RWPE2 (cell line): Measurements from ENCODE around the gene ACTR1A.
"Not testable (repeated sequence)": the region's sequence is repeated elsewhere in the genome, so short reads cannot be mapped to it uniquely, and the experiment has no call there.

Experiments
- ATAC-seq: fragments of 200-7000 bp; cut with Tn5 transposase; 3 replicates; pipeline ENCODE4 v1.9.1; 2021; ENCODE audit warnings: low read depth
- DNase-seq: peaks from one replicate; pipeline ENCODE4 v3.0.0-alpha.2; 2020; ENCODE audit warnings: low spot score
- H3K27ac ChIP-seq: fragments of 450-650 bp; 2 replicates; pipeline ENCODE4 v1.5.1; 2017; ENCODE audit warnings: mild to moderate bottlenecking; ENCODE audit not compliant: poor library complexity, severe bottlenecking
- H3K27me3 ChIP-seq: fragments of 250-450 bp; sonication (Bioruptor Pico); 2 replicates; pipeline ENCODE4 v1.5.1; 2021; ENCODE audit warnings: mild to moderate bottlenecking, moderate library complexity; ENCODE audit not compliant: insufficient read depth, poor library complexity, severe bottlenecking
- H3K36me3 ChIP-seq: fragments of 250-450 bp; sonication (Bioruptor Pico); 2 replicates; pipeline ENCODE4 v1.5.1; 2020; ENCODE audit warnings: low read depth, mild to moderate bottlenecking, moderate library complexity
- H3K4me1 ChIP-seq: fragments of 250-450 bp; sonication (Bioruptor Pico); 2 replicates; pipeline ENCODE4 v1.5.1; 2021; ENCODE audit warnings: mild to moderate bottlenecking, moderate library complexity; ENCODE audit not compliant: insufficient read depth, poor library complexity, severe bottlenecking
- H3K4me3 ChIP-seq: fragments of 250-450 bp; sonication (Bioruptor Pico); 2 replicates; pipeline ENCODE4 v1.5.1; 2021; ENCODE audit warnings: mild to moderate bottlenecking, moderate library complexity; ENCODE audit not compliant: severe bottlenecking
- H3K9me3 ChIP-seq: fragments of 250-450 bp; sonication (Bioruptor Pico); 2 replicates; pipeline ENCODE4 v1.5.1; 2021; ENCODE audit warnings: mild to moderate bottlenecking, moderate library complexity; ENCODE audit not compliant: severe bottlenecking
- TF ChIP-seq, protein P1 (sequence below): fragments of 450-650 bp; IDR thresholded peaks from one replicate; pipeline ENCODE4 v1.5.1; 2017; ENCODE audit warnings: mild to moderate bottlenecking, moderate library complexity; ENCODE audit not compliant: poor library complexity, severe bottlenecking

The ACTR1A gene

DNA sequence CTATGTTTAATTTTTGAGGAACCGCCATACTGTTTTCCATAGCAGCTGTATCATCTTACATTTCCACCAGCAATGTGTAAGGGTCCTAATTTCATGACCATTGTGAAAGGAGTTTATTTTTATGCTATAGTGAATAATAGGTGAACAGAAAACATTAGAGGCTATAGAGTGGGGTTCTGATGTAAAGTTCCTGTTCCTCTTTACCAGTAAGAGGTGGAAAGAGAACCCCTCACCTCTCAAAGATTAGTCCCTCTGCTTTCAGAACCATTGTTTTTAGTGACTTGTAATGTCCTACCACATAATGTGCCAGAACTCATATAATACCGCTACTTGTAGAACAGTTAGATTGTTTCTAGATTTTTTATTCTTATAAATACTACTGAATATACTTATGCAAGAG, 35.4 kb upstream of the ACTR1A start:
- no peak for DNase-seq
- TF ChIP-seq, protein P1, sequence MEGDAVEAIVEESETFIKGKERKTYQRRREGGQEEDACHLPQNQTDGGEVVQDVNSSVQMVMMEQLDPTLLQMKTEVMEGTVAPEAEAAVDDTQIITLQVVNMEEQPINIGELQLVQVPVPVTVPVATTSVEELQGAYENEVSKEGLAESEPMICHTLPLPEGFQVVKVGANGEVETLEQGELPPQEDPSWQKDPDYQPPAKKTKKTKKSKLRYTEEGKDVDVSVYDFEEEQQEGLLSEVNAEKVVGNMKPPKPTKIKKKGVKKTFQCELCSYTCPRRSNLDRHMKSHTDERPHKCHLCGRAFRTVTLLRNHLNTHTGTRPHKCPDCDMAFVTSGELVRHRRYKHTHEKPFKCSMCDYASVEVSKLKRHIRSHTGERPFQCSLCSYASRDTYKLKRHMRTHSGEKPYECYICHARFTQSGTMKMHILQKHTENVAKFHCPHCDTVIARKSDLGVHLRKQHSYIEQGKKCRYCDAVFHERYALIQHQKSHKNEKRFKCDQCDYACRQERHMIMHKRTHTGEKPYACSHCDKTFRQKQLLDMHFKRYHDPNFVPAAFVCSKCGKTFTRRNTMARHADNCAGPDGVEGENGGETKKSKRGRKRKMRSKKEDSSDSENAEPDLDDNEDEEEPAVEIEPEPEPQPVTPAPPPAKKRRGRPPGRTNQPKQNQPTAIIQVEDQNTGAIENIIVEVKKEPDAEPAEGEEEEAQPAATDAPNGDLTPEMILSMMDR, result no peak
- H3K27ac ChIP-seq, result no peak overlapping the region
- H3K36me3 ChIP-seq, result no peaks in the 10 kb centered on the region
- no peaks in the 10 kb centered on the region for H3K27me3 ChIP-seq
- H3K4me1 ChIP-seq, result no peaks in the 10 kb centered on the region
- H3K9me3 ChIP-seq, result no peaks in the 10 kb centered on the region
- ATAC-seq, result no peak
- H3K4me3 ChIP-seq, result no peak overlapping the region

DNA sequence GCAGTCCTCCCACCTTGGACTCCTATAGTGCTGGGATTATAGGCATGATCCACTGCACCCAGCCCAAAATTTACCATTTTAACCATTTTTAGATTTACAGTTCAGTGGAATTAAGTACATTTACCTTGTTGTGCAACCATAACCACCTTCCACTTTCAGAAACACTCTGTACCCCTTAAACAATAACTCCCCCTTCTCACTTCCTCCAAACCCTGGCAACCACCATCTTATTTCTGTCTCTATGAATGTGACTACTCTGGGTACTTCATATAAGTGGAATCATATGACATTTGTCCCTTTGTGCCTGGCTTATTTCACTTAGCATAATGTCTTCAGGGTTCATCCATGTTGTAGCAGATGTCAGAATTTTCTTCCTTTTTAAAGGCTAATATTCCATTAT, 34.9 kb upstream of the ACTR1A start:
- Histone ChIP-seq H3K36me3 (no peaks in the 10 kb centered on the region), H3K4me3 (no peak overlapping the region), H3K9me3 (no peaks in the 10 kb centered on the region), H3K27me3 (no peaks in the 10 kb centered on the region), H3K4me1 (no peaks in the 10 kb centered on the region), H3K27ac (no peak overlapping the region)
- no peak for DNase-seq
- TF ChIP-seq, protein P1, result no peak
- ATAC-seq, result no peak

DNA sequence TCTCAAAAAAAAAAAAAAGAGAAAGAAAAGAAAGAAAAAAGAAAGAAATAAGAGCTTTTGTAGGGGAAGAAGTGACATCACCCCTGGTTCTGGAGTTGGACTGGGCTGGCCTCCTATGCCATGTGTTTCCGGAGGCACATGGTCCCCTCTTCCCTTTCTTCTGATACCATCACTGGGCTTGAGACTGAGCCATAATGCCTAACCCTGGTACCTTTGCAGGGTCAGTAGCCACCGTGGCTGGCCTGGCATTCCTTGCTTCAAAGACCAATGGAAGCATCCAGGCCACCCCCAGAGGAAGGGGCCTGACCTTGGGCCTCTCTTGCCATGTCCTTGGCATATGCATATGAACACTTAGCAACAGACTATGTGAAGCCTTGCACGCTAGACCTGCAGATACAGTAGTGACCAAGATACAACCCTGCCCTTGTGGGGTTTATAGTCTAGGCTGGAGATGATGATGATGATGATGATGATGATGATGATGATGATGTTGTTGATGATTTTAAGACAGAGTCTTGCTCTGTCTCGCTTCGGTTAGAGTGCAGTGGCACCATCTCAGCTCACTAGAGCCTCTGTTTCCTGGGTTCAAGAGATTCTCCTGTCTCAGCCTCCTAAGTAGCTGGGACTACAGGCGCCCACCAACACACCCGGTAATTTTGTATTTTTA, 33.1 kb upstream of the ACTR1A start:
- H3K4me1 ChIP-seq, result no peaks in the 10 kb centered on the region
- no peaks in the 10 kb centered on the region for H3K36me3 ChIP-seq
- no peaks in the 10 kb centered on the region for H3K9me3 ChIP-seq
- no peak overlapping the region for H3K4me3 ChIP-seq
- DNase-seq (no peak), ATAC-seq (no peak)
- no peaks in the 10 kb centered on the region for H3K27me3 ChIP-seq
- H3K27ac ChIP-seq, result no peak overlapping the region
- TF ChIP-seq, protein P1, result no peak

DNA sequence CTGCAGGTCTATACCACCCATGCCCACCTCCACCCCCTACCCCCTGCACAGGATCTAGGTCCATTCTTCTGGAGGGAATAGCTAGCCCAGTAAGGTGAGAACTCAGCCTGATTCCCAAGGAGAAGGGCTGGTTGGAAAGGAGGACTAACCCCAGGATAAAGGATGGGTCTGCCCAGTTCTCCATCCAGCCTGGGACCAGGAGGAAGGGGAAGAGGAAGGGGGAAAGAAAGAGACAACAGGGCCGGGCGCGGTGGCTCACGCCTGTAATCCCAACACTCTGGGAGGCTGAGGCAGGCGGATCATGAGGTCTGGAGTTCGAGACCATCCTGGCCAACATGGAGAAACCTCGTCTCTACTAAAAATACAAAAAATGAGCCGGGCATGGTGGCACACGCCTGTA, 32.5 kb upstream of the ACTR1A start:
- H3K27ac ChIP-seq, ATAC-seq, DNase-seq, H3K36me3 ChIP-seq, H3K9me3 ChIP-seq, H3K4me3 ChIP-seq, H3K27me3 ChIP-seq, H3K4me1 ChIP-seq: not testable (repeated sequence)

DNA sequence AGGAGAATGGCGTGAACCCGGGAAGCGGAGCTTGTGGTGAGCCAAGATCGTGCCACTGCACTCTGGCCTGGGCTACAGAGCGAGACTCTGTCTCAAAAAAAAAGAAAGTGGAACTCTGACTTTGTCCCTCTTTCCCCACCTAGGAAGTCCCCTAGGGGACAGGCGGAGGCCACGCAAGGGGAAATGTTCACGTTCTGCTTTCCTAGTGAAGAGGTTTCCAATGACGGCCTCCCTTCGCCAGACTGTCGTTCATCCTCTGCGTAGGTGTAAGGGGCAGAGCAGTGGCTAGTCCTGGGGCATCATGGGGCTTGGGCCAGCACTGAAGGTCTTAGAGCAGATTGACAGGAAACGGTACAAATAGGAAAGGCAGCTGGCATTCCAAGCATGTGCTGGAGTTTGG, 31.8 kb upstream of the ACTR1A start:
- ATAC-seq (no peak), DNase-seq (no peak)
- TF ChIP-seq, protein P1, result no peak
- Histone ChIP-seq H3K4me3 (no peak overlapping the region), H3K9me3 (no peaks in the 10 kb centered on the region), H3K27me3 (no peaks in the 10 kb centered on the region), H3K36me3 (no peaks in the 10 kb centered on the region), H3K27ac (no peak overlapping the region), H3K4me1 (no peaks in the 10 kb centered on the region)
